Activated CD8-positive, alpha-beta T cell treated with anti-CD3 and anti-CD28 coated beads for 36 hours (primary cell): Measurements from ENCODE around the gene SLC16A5. TPM values are rescaled to one million over a fixed set of nuclear protein-coding genes. Genes with fewer than 3 reads are reported as not detected.

Experiments used
- ATAC-seq: fragments of 200-7000 bp; cut with Tn5 transposase; one replicate; pipeline ENCODE4 v1.10.0; 2021; ENCODE audit warnings: mild to moderate bottlenecking, moderate library complexity
- CTCF ChIA-PET: fragments of 350-600 bp; sonication (Branson Sonifier 250); formaldehyde crosslinking; loops from one replicate; lab custom pipeline; 2021; ENCODE audit warnings: antibody characterized with exemption; lab: Charles Lee
- POLR2A ChIA-PET: fragments of 350-600 bp; sonication (Branson Sonifier 250); formaldehyde crosslinking; loops from one replicate; lab custom pipeline; 2021; ENCODE audit warnings: antibody characterized with exemption; lab: Charles Lee
- DNase-seq: peaks from one replicate; pipeline ENCODE4 v3.0.0-alpha.2; 2020
- H3K27ac Mint-ChIP-seq: one replicate; pipeline ENCODE4 v1.8.0; 2021; ENCODE audit warnings: mild to moderate bottlenecking, mixed read lengths
- H3K27me3 Mint-ChIP-seq: one replicate; pipeline ENCODE4 v1.8.0; 2021; ENCODE audit warnings: mixed read lengths
- H3K36me3 Mint-ChIP-seq: one replicate; pipeline ENCODE4 v1.8.0; 2021; ENCODE audit warnings: low read depth, mixed read lengths
- H3K4me1 Mint-ChIP-seq: one replicate; pipeline ENCODE4 v1.8.0; 2021; ENCODE audit warnings: low read depth, mixed read lengths
- H3K4me3 Mint-ChIP-seq: one replicate; pipeline ENCODE4 v1.8.0; 2021; ENCODE audit warnings: mild to moderate bottlenecking, moderate library complexity, mixed read lengths
- H3K9me3 Mint-ChIP-seq: one replicate; pipeline ENCODE4 v1.8.0; 2021; ENCODE audit warnings: mixed read lengths
- intact Hi-C: fragments of 100-400 bp; cut with micrococcal nuclease; formaldehyde crosslinking; loops from one replicate; pipeline ENCODE4 v1.10.0; 2022
- total RNA-seq, 2 experiments: library from RNA; stranded (reverse); gene quantifications; one replicate each; pipeline ENCODE4 v1.2.3, GENCODE V29; 2021
- TF ChIP-seq, protein P1 (sequence below): fragments of 200-600 bp; IDR thresholded peaks from one replicate; pipeline ENCODE4 v1.8.0; 2022; ENCODE audit warnings: antibody characterized with exemption, mild to moderate bottlenecking

Gene SLC16A5
- total RNA-seq, 2 experiments from 2014 or later, result 2.0 to 2.8 TPM

GRCh38 chr17:75049706-75050105 is 38.0 kb upstream of the SLC16A5 start:
- intact Hi-C loops, result no loop called here
- H3K4me1 Mint-ChIP-seq, result peaks cover 34% of the 10 kb centered on the region
- ATAC-seq, result no peak
- H3K4me3 Mint-ChIP-seq, result no peak overlapping the region
- DNase-seq, result no peak
- no peak overlapping the region for H3K27ac Mint-ChIP-seq
- TF ChIP-seq, protein P1, sequence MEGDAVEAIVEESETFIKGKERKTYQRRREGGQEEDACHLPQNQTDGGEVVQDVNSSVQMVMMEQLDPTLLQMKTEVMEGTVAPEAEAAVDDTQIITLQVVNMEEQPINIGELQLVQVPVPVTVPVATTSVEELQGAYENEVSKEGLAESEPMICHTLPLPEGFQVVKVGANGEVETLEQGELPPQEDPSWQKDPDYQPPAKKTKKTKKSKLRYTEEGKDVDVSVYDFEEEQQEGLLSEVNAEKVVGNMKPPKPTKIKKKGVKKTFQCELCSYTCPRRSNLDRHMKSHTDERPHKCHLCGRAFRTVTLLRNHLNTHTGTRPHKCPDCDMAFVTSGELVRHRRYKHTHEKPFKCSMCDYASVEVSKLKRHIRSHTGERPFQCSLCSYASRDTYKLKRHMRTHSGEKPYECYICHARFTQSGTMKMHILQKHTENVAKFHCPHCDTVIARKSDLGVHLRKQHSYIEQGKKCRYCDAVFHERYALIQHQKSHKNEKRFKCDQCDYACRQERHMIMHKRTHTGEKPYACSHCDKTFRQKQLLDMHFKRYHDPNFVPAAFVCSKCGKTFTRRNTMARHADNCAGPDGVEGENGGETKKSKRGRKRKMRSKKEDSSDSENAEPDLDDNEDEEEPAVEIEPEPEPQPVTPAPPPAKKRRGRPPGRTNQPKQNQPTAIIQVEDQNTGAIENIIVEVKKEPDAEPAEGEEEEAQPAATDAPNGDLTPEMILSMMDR, result no peak
- ChIA-PET CTCF (interaction anchor here (1.8 to 2.1 kb wide), 2 partner anchors 82 to 152 kb away, joined by 7 to 11 read pairs; partner anchors contain the start of gene NT5C), POLR2A (interaction anchor here (1.5 kb wide), 1 partner anchor 9 kb away, joined by 5 read pairs; no protein-coding TSS in a partner anchor)
- no peaks in the 10 kb centered on the region for H3K27me3 Mint-ChIP-seq
- no peaks in the 10 kb centered on the region for H3K9me3 Mint-ChIP-seq
- peaks cover 14% of the 10 kb centered on the region for H3K36me3 Mint-ChIP-seq

- Mint-ChIP-seq H3K27me3 (no peaks in the 10 kb centered on the region), H3K36me3 (peaks cover 17% of the 10 kb centered on the region), H3K4me1 (peaks cover 26% of the 10 kb centered on the region), H3K4me3 (no peak overlapping the region), H3K9me3 (no peaks in the 10 kb centered on the region), H3K27ac (no peak overlapping the region)
- TF ChIP-seq, protein P1, result no peak
- ChIA-PET POLR2A (interaction anchor here (1.3 kb wide), 1 partner anchor 72 kb away, joined by 3 read pairs; no protein-coding TSS in a partner anchor), CTCF (no interaction called here)
- DNase-seq (no peak), ATAC-seq (no peak)
- intact Hi-C loops, result no loop called here
Observed at GRCh38 chr17:75051941-75052340, 35.8 kb upstream of the SLC16A5 start.

DNA sequence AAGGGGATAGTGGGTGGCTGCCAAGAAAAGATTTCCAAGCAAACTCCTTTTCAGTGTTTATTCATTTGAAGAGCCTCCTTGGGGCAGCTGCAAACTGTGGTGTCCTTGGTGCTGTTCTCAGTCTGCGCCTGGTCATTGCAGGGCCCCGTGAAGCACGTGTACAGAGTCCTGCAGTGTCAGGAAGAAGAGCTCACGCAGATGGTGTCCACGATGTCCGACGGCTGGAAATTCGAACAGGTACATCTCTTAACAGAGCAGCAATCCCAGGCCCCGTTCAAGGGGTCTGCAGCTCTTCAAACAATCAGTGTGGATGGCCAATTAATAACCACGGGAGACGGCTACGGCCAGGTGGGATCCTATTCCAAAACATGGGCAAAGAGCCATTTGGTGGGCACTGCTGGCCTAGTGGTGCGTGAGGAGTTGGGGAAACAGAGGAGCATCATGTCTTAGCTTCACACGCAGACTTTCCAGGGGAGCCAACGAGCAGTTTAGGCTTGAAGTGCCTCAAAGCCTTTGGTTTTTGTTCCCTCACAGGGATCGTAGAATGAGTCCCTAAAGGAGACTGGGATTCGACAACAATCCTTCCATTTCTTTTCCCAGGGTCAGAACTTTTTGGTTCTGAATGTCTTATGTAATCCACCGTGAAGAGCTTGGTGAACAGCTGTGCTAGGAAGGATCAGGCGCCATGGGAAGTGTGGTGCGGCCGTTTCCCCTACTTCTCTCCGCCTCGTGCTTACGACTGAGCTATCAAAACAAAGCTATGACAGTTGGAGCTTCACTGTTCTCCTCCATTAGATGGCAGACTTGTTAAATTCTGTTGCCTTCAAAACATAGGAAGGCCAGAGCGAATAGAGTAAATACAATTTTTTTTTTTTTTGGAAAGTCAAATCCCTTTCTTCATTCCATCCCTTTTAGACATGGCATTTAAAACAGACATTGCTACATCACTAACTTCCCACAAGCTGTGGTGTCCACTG is 28.1 kb upstream of the SLC16A5 start:
- CTCF ChIA-PET, result interaction anchor here (0.6 to 2.7 kb wide), 13 partner anchors 8 to 149 kb away, joined by 3 to 10 read pairs (median 4); partner anchors contain the start of gene MRPL58
- Mint-ChIP-seq H3K27ac (no peak overlapping the region), H3K4me3 (no peak overlapping the region), H3K4me1 (peaks cover 8% of the 10 kb centered on the region), H3K9me3 (no peaks in the 10 kb centered on the region), H3K27me3 (no peaks in the 10 kb centered on the region), H3K36me3 (peaks cover 8% of the 10 kb centered on the region)
- ATAC-seq (no peak), DNase-seq (no peak)
- POLR2A ChIA-PET, result interaction anchor here (0.6 to 1.0 kb wide), 4 partner anchors 12 to 211 kb away, joined by 3 read pairs; partner anchors contain the start of gene MIF4GD
- TF ChIP-seq, protein P1, result no peak
- intact Hi-C loops, result no loop called here

DNA sequence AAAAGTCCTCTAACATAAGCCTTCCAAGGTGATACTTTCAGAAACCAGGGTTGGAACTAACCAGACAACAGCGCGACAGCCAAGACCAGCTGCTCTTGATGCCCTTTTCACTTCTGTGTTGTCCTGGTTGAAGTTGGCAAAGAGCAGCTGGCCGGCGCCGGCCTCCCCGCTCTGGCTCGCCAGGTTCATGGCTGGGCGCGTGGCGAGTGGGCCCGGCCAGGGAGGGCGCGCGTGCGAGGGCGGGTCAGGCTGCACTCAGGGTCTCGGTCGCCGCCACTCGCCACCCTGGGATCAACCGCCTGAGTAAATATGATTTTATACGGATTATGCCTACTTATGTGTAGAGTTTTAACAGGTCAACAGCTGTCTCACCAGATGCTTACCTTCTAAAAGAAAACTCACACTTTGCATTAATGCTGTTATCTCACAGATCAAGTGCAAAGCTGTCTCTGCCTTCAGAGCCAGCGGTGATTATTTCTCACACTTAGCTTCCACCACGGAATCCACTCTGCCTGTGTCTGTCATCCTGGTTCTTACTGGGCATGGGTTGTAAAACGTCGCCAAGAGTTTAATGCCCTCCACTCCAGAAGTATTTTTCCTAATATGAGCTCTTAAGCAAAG is 27.2 kb upstream of the SLC16A5 start:
- Mint-ChIP-seq H3K9me3 (no peaks in the 10 kb centered on the region), H3K36me3 (peaks cover 6% of the 10 kb centered on the region), H3K4me1 (peaks cover 17% of the 10 kb centered on the region), H3K27me3 (no peaks in the 10 kb centered on the region), H3K4me3 (no peak overlapping the region), H3K27ac (no peak overlapping the region)
- TF ChIP-seq, protein P1, result no peak
- DNase-seq (no peak), ATAC-seq (no peak)
- CTCF ChIA-PET, result interaction anchor here (0.9 to 2.7 kb wide), 14 partner anchors 9 to 269 kb away, joined by 3 to 10 read pairs (median 7); partner anchors contain the start of genes ARMC7 and MRPL58
- POLR2A ChIA-PET, result interaction anchor here (0.9 to 1.3 kb wide), 4 partner anchors 28 to 54 kb away, joined by 3 to 4 read pairs (median 3); partner anchors contain the start of gene SLC16A5
- intact Hi-C loops, result no loop called here
